T-helper 1 cell (primary cell): ENCODE results near the gene SHISA7.

ENCODE experiments used
- DNase-seq, 5 donors: peaks; one replicate each; pipeline ENCODE4 v3.0.0-alpha.2; 2012 to 2020

SHISA7 gene

DNA sequence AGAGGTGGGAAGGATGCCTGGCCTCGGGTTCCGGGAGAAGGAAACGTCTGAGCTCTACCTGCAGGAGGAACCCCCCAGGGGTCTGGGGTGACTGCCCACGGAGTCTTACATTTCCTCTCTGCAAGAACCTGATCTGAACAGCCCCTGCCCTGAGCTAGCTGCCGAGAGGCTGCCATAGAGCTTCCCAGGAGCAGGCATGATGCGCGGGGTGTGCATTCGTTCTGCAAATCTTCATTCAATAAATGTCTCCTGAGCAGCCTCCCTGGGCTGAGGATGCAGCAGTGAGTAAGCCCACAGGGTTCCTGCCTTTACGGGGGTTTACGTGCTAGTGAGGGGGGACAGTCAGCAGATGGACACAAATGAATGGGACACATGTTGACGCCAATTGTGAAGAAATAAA, 1.5 kb upstream of the SHISA7 start:
- no peak for DNase-seq

DNA sequence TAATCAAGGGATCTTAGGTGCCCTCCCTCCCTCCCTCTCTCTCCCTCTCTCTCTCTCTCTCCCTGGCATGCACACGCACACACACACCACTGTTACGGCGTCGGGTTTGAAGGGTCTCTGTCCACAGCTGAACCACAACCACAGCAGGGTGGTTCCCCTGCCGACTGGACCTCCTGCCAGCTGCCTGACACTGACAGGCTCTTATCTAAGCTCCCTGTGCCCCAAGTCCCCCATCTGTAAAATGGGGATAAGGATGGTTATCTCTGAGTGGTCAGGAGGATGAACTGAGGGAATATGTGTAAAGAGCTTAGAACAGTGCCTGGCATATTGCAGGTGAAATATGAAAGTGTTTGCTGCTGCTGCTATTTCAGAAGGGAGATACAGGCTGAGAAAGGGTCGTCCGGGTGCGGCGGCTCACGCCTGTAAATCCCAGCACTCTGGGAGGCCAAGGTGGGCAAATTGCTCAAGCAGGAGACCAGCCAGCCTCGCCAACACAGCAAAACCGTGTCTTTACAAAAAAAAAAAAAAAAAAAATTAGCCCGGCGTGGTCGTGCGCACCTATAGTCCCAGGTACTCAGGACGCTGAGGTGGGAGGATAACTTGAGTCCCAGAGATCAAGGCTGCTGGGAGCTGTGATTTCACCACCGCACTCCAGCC, 852 bp upstream of the SHISA7 start:
- no peak for DNase-seq

DNA sequence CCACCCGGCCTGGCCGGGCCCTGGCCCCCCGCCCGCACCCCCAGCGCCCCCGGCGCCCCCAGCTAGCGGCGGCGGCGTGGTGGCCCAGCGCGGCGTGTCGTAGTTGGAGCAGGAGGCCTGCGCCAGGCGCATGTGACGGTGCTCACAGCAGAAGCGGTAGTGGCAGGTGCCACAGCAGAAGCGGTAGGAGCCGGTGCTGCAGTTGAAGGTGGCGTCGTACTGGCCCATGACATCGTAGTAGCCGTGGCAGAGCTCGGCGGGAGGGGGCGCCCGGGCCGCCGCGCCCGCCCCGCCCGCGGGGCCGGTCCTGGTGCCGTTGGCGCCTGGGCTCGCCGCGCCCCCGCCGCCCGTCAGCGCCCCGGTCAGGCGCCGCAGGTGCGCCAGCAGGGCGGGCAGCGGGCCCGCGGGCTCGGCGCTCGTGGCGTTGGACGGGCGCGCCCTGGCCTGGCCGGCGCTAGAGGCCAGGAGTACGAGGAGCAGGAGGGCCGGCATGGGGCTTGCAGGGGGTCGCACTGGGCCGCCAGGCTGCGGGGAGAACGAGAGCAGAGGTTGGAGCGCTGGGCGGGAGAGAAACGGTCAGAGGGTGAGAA, 633 bp downstream of the SHISA7 start:
- DNase-seq, result no peak

GRCh38 chr19:55441692-55442321, 1.3 kb downstream of the SHISA7 start:
- no peak for DNase-seq

DNA sequence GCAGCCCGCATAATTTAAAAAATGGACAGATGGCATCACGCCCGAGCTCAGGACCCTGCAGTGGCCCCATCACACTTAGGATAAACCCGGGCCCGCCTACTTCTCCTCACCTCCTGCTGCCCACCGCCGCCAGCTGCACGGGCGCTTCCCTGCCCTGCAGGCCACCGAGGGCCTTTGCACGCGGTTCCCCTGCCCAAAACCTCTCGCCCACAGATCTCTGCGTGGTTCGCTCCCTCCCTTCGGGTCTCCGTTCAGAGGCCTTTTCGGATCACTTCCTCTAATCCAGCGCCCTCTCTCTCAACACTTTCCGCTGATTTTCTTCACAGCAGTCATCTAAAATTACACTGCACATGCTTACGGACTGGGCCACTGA, 1.8 kb downstream of the SHISA7 start:
- DNase-seq, result no peak

GRCh38 chr19:55440411-55441105, 2.5 kb downstream of the SHISA7 start:
- DNase-seq, result no peak

- DNase-seq, result no peak
Observed at GRCh38 chr19:55439052-55439451, 4.0 kb downstream of the SHISA7 start.

- DNase-seq, result no peak
Observed at GRCh38 chr19:55437410-55437809, 5.7 kb downstream of the SHISA7 start.

DNA sequence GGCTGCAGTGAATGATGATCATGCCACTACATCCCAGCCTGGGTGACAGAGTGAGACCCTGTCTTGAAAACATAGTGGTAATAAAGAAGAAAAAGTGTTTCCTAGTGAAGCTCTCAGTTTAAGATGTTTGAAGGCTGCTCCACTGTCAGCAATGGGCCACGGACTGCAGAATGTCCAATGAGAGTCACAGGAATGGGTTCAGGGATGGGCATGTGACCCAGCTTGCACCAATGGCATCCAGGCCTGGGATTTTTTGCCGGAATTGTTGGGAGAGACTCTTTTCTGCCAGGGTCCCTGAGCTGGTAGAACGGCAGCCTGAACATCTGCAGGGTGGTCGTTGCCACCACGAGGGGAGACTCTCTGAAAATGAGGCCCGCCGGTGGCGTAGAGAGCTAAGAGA, 6.3 kb downstream of the SHISA7 start:
- DNase-seq, result no peak

DNA sequence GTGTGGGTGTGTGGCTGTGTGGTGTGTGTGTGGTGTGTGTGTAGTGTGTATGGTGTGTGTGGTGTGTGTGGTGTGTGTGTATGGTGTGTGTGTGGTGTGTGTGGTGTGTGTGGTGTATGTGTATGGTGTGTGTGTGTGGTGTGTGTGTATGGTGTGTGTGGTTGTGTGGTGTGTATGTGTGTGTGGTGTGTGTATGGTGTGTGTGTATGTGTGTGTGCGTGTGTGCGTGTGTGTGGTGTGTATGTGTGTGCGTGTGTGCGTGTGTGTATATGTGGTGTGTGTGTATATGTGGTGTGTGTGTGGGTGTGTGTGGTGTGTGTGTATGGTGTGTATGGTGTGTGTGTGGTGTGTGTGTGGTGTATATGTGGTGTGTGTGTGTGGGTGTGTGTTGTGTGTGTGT, 8.1 kb downstream of the SHISA7 start:
- no peak for DNase-seq

GRCh38 chr19:55434356-55434919, 8.7 kb downstream of the SHISA7 start:
- DNase-seq, result no peak

GRCh38 chr19:55433292-55433691, 9.8 kb downstream of the SHISA7 start:
- no peak for DNase-seq

DNA sequence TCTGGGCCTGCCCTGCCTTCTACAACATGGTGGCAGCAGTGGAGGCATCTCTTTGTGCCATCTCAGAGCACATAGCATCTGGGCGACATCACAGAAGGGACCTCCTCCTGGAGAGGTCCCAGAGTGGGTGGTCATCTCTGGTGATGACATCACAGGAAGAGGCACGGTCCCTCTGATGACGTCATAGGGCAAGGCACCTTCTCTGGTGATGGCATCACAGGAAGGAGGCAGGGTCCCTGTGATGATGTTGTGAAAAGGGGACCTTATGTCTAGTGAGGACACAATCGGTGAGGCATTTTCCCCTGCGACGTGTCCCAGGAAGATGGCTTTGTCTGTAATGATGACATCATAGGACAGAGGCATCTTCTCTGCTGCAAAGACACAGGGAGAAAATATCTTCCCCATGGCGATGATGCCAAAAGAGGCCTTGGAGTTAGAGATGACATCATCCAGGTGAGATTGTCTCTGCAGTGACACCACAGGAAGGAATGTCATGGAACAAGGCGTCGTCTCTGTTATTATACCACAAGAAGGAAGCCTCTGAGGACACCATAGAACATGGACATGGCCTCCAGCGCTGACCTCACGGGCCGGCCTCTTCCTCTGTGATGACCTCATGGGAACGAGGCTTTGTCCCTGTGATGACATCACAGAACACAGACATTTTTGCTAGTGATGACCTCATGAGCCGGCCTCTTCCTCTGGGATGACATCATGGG, 10.7 kb downstream of the SHISA7 start:
- DNase-seq, result no peak

GRCh38 chr19:55431183-55431582, 11.9 kb downstream of the SHISA7 start:
- no peak for DNase-seq

GRCh38 chr19:55426042-55426441, 17.1 kb downstream of the SHISA7 start:
- no peak for DNase-seq

DNA sequence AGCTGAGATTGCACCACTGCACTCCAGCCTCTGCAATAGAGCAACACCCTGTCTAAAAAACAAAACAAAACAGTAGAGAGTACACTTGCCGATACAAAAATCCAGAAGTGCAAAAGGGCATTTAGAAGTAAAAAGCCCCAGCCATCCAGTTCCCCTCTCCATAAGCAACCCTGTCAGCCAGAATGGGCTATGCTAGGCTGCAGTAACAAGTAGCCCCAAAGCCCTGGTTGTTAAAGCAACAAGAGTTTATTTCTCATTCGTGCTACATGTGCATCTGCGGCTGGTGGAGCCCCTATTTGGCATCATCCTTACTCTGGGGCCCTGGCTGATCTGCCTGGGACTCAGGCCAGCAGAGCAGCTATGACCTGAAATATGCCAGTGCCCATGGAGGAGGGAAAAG, 18.6 kb downstream of the SHISA7 start:
- DNase-seq, result no peak

DNA sequence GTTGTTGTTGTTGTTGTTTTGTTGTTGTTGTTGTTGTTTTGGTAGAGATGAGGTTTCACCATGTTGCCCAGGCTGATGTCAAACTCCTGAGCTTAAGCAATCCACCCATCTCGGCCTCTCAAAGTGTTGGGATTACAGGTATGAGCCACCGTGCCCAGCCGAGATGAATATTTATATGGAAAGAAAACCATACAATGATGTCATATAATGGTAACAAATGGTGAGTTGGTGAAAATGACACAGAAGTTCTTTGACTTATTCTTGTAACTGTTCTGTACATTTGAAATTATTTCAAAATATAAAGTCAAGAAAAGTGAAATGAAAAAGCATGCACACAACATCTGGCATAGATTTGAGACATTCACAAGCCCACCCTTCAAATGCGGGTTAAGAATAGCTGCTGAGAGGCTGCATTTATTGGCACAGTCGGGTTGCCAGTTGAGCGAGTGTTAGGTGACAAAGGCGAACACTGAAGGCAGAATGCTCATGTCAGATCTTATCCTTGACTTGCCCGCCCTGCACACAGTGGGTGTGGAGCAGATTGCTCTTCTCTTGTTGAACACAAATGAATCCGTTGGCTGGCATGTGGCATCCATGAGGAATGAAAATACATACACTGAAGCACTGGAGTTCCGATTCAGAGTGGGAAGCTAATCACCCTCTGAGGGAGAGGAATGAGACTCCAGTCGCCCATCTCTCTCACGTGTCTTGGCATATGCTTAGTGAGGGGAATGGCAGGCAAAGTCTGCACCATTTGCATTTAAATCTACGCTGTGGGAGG, 19.7 kb downstream of the SHISA7 start:
- DNase-seq, result no peak

- peak in 2 of 5 donors; percentile 17 to 27 for DNase-seq
Observed at GRCh38 chr19:55421281-55421680, 21.8 kb downstream of the SHISA7 start.

DNA sequence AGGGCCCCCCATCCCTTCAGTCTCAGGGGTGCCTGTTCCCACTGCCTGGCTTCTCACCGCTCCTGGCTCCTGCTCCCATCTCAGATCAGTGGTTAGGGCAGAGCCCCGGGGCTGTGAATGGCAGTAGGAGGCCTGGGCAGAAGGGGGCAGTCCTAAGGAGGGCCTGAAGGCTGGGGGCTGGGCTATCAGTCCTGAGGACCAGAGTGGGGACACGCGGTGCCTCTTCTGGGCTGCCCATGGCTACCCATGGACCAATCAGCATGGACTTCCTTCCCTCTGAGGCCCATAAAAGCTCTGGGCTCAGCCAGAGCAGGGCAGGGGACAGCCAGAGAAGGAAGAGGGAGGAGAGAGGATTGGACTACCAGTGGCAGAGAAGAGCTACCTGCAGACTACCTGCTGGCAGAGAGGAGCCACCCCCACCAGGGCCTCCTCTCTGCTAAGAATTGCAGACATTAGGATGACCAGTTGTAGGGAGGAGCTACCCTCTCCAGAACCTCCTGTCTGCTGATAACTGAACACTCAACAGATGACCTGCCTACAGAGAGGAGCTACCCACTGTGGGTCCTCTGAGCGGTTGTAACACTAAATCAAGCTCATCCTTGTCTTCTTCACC, 23.4 kb downstream of the SHISA7 start:
- no peak for DNase-seq

GRCh38 chr19:55419103-55419502, 24.0 kb downstream of the SHISA7 start:
- no peak for DNase-seq

DNA sequence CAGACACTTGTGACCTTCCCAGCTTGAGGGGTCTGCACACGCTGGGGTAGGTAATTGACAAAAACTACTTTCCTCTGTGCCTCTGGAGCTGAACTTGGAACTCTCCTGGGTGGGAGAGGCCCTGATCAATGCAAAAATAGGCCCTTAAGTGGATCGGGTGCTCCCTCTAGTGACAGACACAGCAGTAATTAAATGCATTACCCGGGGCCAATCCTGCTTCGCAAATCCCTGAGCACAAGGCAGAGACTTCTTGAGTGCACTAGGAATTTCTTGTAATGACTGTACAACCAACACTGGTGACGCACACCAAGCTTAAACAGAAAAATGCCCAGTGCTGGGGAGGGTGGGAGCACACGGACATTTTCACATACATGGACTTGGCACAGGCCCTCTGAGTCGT, 24.9 kb downstream of the SHISA7 start:
- peak in 3 of 5 donors; percentile 25 to 57 (median 37) for DNase-seq

DNA sequence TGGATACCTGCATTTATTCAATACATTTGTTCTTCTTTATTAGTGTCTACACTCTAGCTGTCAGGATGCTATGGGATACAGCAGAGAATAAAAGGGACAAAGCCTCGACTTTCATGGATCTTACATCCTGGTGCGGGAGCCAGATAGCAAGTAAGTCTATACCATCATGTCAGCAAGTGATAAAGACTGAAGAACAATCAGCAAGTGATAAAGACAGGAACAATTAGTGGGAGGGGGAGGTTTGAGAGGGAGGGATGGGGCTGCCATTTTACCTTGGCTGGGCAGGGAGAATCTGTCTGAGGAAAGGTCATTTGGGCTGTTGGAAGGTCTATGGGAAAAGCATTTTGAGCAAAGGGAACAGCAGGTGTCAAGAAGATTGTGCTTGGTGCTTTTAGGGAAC, 32.9 kb downstream of the SHISA7 start:
- no peak for DNase-seq
